Measurements from ENCODE around the gene ZBTB3. TPM values are rescaled to one million over a fixed set of nuclear protein-coding genes. Genes with fewer than 3 reads are reported as not detected.

Gene ZBTB3
- total RNA-seq, 1 experiment from 2014 or later = 12.0 TPM

DNA sequence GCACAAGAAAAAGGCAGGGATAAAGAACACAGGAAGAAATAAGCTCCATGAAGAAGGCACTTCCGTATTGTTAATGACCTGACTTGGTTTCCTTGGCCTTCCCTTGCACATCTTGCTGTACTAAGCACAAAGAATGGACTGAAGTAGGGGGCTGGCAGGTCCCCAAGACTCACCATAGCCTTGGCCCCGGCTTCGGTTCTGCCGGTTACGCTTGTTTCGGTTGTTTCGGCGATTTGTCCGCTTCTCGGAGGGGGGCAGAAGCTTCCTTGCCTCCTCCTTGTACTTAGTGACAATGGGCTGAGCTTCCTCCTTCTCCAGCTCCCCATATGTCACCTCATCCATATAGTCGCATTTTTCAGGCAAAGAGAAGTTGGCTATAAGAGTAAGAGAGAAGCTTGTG, 37.1 kb downstream of the ZBTB3 start:
- H3K36me3 ChIP-seq (ENCODE audit: insufficient read depth, low read length, poor library complexity, severe bottlenecking) = peaks cover 96% of the 10 kb centered on the region
- no peak for DNase-seq (ENCODE audit: low spot score)
- POLR2A ChIA-PET (ENCODE audit: low non-redundant PET) = interaction anchor here (0.6 to 0.7 kb wide), 2 partner anchors 44 to 139 kb away, joined by 6 to 8 read pairs; no protein-coding TSS in a partner anchor
- intact Hi-C loops (cut with micrococcal nuclease; ENCODE audit: unreplicated experiment) = no loop called here
- H3K9me3 ChIP-seq (ENCODE audit: low read depth, low read length, poor library complexity, severe bottlenecking) = no peaks in the 10 kb centered on the region
- H3K27ac ChIP-seq (ENCODE audit: low read depth, low read length, poor library complexity, severe bottlenecking) = peak overlapping the region; percentile 2
- H3K27me3 ChIP-seq (replicated peaks; ENCODE audit: insufficient read depth, low read depth, low read length, poor library complexity) = no peaks in the 10 kb centered on the region
- H3K4me1 ChIP-seq (ENCODE audit: insufficient read depth, low read length, poor library complexity, severe bottlenecking) = peaks cover 4% of the 10 kb centered on the region
- H3K4me3 ChIP-seq (ENCODE audit: low read depth, low read length, poor library complexity, severe bottlenecking) = no peak overlapping the region
- TF ChIP-seq, protein P1, sequence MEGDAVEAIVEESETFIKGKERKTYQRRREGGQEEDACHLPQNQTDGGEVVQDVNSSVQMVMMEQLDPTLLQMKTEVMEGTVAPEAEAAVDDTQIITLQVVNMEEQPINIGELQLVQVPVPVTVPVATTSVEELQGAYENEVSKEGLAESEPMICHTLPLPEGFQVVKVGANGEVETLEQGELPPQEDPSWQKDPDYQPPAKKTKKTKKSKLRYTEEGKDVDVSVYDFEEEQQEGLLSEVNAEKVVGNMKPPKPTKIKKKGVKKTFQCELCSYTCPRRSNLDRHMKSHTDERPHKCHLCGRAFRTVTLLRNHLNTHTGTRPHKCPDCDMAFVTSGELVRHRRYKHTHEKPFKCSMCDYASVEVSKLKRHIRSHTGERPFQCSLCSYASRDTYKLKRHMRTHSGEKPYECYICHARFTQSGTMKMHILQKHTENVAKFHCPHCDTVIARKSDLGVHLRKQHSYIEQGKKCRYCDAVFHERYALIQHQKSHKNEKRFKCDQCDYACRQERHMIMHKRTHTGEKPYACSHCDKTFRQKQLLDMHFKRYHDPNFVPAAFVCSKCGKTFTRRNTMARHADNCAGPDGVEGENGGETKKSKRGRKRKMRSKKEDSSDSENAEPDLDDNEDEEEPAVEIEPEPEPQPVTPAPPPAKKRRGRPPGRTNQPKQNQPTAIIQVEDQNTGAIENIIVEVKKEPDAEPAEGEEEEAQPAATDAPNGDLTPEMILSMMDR (conservative IDR thresholded peaks at IDR 0.05; ENCODE audit: low read depth, low read length) = no peak
- no peak for TF ChIP-seq EZH2 (IDR thresholded peaks at IDR 0.05; ENCODE audit: borderline replicate concordance, low read depth, low read length, poor library complexity, severe bottlenecking)
- BruUV-seq (replicated peaks) = no TSS peak
- CTCF ChIA-PET = no interaction called here

DNA sequence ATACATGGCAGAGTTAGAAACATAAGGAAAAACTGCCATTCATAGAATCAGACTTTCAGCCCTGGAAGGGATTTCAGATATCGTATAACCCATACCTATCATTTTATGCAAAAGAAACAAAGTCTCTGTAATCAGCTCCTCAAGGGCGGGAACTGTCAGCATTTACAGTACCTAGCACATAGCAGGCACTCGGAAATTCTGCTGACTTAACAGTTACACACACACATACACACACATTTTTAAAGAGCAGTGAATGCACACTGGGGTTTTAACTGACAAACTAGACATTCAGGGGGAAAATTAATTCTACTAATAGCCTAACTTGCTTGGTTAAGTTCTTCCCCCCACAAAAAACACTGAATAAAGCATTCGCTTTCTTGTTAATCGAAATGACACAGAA, 37.8 kb downstream of the ZBTB3 start:
- ChIA-PET POLR2A (ENCODE audit: low non-redundant PET) (interaction anchor here (0.6 kb wide), 1 partner anchor 139 kb away, joined by 8 read pairs; no protein-coding TSS in a partner anchor), CTCF (no interaction called here)
- intact Hi-C loops (cut with micrococcal nuclease; ENCODE audit: unreplicated experiment) = no loop called here
- no peak for DNase-seq (ENCODE audit: low spot score)
- H3K4me1 ChIP-seq (ENCODE audit: insufficient read depth, low read length, poor library complexity, severe bottlenecking) = peaks cover 4% of the 10 kb centered on the region
- peaks cover 96% of the 10 kb centered on the region for H3K36me3 ChIP-seq (ENCODE audit: insufficient read depth, low read length, poor library complexity, severe bottlenecking)
- no TSS peak for BruUV-seq (replicated peaks)
- no peaks in the 10 kb centered on the region for H3K27me3 ChIP-seq (replicated peaks; ENCODE audit: insufficient read depth, low read depth, low read length, poor library complexity)
- peak overlapping the region; percentile 2 for H3K27ac ChIP-seq (ENCODE audit: low read depth, low read length, poor library complexity, severe bottlenecking)
- TF ChIP-seq, protein P1 (conservative IDR thresholded peaks at IDR 0.05; ENCODE audit: low read depth, low read length) = no peak
- H3K4me3 ChIP-seq (ENCODE audit: low read depth, low read length, poor library complexity, severe bottlenecking) = no peak overlapping the region
- H3K9me3 ChIP-seq (ENCODE audit: low read depth, low read length, poor library complexity, severe bottlenecking) = no peaks in the 10 kb centered on the region

DNA sequence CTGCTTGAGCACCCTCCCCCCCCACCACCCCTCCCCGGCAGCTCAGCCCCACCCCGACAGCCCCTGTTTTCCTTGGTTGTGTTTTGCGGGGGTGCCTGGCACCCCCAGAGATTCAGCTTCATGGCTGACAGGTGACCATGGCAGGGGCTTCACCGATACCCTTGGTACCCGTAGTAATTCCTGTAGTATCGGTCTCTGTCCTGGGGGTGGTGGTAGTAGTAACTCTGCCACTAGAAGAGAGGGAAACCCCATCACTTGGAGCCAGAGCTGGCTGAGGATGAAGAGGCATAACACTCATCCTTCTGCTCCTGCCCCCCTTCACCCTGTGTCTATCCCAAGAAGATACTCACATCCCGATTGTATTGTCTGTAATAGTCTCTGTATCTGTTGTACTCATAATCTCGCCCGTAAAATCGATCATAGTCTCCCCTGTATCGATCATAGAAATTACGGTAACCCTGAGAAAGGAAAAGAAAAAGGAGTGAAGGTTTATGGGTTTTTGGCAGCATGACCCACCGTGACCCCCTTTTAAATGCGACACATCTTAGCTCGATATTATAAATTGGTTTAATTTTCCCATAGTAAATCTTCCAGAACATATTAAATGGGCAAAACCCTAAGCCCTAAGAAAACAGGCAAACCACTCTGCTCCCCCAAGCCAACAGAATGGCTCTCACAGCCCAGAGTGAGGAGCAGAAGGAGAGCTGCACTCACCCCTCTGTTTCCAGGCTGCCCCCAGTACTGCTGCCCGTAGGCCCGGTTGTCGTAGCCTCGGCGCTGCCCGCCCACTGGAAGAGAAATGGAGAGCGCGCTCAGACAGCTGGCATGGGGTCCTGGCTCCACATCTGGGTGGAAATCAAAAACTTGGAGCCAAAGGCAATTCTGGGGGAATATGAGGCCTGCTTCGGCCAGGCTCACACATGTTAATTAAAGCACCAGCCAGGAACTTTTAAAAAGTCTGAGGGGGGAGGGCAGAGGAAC, 38.5 kb downstream of the ZBTB3 start:
- Histone ChIP-seq H3K4me1 (ENCODE audit: insufficient read depth, low read length, poor library complexity, severe bottlenecking) (peaks cover 4% of the 10 kb centered on the region), H3K27me3 (replicated peaks; ENCODE audit: insufficient read depth, low read depth, low read length, poor library complexity) (no peaks in the 10 kb centered on the region), H3K27ac (ENCODE audit: low read depth, low read length, poor library complexity, severe bottlenecking) (peak overlapping the region; percentile 2), H3K4me3 (ENCODE audit: low read depth, low read length, poor library complexity, severe bottlenecking) (no peak overlapping the region), H3K9me3 (ENCODE audit: low read depth, low read length, poor library complexity, severe bottlenecking) (no peaks in the 10 kb centered on the region), H3K36me3 (ENCODE audit: insufficient read depth, low read length, poor library complexity, severe bottlenecking) (peaks cover 95% of the 10 kb centered on the region)
- TF ChIP-seq, protein P1 (conservative IDR thresholded peaks at IDR 0.05; ENCODE audit: low read depth, low read length) = no peak
- TF ChIP-seq EZH2 (IDR thresholded peaks at IDR 0.05; ENCODE audit: borderline replicate concordance, low read depth, low read length, poor library complexity, severe bottlenecking) = no peak
- ChIA-PET CTCF (no interaction called here), POLR2A (ENCODE audit: low non-redundant PET) (no interaction called here)
- intact Hi-C loops (cut with micrococcal nuclease; ENCODE audit: unreplicated experiment) = no loop called here
- BruUV-seq (replicated peaks) = no TSS peak
- DNase-seq (ENCODE audit: low spot score) = no peak

Data from A673 (cell line).